NCI-H128 (cell line): Measurements from ENCODE around the gene SNX5.
"Not testable (repeated sequence)": the region's sequence is repeated elsewhere in the genome, so short reads cannot be mapped to it uniquely, and the experiment has no call there.

ENCODE experiments used
- DNase-seq: peaks from one replicate; lab custom pipeline; 2025; ENCODE audit not compliant: unreplicated experiment; lab: John Stamatoyannopoulos, UW

The SNX5 gene

DNA sequence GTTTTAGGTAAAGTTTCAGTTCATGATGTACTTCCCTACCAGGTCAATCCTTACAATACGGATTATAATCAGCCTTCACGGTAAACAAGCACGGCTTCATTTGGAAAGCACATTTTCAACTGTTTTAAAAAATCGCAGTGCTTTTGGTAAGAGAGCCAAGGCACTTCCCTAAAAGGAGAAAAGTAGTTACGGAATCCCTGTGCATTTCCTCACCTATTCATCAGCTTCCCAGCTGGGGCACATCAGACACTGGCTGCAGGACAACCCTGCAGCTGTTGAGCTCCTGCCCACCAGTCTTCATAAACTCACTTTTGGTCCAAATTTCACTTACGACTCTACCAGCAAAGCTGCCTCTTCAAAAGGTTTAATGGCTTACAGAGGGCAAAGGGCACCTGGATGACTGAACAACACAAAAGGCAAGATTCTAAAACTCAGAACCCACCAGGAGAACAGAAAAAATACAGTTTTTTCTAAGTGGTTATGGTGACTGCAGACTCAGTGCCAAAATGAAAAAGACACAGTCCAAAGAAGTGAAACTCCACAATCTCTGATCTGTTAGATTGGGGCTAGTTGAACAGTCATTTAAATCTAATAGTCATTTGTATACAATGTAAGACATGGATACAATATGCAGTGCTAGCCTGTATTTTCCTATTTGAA is 7.5 kb downstream of the SNX5 start:
- no peak for DNase-seq

DNA sequence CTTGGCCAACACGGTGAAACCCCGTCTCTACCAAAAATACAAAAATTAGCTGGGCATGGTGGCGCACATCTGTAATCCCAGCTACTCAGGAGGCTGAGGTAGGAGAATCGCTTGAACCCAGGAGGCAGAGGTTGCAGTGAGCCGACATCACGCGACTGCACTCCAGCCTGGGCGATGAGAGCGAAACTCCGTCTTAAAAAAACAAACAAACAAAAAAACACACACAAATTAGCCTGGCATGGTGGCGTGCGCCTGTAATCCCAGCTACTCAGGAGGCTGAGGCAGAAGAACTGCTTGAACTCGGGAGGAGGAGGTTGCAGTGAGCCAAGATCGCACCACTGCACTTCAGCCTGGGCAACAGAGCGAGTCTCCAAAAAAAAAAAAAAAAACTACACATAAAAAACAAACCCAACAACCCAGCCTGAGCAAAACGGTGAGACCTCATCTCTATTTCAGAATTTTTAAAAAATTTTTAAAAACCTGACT is 8.2 kb downstream of the SNX5 start:
- not testable (repeated sequence) for DNase-seq

DNA sequence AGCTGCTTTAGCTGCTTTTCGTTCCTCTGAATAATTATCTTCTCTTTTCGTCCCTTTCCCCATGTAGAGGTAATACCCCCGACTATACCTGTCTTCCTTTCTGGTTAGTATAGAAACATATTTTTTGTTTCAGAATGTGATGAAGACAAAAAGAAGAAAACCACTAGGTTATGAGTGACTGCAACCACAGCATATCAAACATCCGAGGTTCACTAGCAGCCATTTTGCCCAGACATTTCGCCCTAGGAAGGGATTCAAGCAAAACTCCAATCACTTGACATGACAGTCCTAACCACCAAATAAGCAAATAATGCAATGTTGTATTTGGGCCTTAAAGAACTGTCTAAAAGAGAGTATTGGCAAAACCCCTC is 9.4 kb downstream of the SNX5 start:
- no peak for DNase-seq

DNA sequence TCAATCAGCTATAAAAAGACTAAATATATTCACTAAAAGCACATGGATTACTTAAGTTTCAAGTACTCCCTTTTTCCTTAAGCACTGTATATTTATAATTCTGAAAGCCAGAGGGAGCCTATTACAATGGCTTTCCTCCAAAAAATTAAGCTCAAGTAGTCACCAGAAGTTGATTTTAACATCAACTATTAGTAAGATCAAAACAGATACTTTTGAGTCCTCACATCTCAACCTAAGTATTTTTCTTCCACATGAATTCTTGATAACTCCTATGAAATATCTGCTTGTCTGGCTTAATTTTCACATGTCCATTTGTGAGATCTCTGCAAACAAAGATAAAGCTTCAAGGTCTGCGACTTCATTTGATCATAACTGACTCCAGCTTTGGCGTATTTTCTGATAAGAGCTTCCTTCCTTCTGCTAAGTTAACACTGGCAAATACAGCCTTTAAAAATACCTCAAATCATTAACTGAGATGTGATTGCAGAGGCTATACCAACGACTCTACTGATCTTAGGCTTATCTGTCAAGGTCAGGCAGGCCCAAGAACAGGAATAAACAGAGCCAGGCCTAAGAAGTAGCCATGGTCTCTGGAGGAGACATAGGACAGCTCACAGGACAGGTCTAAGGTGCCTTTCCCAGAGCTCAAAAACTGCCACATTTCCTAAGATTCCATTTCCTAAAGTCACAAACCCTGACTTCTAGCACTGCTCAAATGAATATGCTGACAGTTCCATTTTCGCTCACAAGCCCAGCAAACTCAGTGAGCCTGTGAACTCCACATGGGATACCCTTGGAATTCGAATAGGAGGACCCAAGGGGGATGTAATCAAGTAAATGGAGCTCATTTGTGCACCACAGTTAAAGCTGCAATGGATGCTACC is 10.0 kb downstream of the SNX5 start:
- no peak for DNase-seq

DNA sequence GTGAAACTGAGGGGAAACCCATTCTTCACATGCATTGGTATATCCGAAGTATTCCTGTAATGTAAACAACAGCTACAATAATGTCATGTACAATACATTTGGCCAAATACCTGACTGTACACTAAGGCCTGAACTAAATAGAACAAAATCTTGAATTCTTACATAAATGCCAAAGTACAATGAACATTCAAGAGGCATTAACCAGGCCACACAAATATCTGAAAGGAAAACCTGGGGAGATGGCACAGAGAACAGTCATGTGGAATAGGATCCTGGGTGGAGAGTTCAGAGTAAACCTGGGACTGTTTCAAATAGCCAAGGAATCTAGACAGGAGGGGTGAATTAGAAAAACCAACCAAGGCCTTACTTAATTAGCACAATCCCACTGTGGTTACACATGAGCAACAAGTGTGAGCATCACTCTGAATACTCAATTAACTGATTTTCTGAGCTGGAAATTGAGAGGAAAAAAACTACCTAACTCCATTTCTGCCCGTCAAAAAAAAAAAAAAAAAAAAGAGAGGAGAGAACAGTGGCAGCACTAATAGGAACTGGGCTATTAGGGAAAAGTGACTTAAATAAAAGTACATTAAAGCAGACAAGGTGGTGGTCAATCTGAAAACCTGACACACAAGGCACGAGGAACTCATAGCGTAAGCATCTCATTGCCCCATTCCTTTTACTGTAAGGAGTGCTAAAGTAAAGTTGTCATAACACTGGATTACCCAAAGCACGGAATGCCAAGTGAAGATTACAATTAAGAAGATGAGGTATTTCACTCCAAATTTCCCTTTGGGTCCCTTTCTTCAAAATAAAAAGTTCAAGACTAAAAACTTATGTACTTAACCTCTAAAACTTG is 10.9 kb downstream of the SNX5 start:
- no peak for DNase-seq

DNA sequence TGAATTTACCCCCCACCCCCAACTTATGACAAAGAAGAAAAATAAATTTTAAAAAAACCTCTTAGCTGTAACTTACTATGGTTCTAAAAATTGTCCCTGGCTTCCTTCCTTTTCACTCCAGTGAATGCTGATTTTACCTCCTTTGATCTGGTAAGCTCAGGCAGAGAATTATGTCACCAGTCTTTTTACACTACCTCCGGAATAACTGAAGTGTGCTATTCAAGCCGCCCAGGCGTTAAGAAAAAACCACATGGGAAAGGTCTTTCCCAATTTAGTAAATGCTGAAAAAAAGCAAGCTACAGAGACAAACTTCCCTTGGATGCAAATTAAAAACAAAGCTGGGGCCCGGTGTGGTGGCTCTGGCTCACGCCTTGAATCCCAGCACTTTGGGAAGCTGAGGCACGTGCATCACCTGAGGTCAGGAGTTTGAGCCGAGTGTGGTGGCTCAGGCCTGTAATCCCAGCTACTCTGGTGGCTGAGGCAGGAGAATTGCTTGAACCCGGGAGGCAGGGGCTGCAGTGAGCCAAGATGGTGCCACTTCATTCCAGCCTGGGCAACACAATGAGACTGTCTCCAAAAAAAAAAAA is 12.4 kb downstream of the SNX5 start:
- no peak for DNase-seq

DNA sequence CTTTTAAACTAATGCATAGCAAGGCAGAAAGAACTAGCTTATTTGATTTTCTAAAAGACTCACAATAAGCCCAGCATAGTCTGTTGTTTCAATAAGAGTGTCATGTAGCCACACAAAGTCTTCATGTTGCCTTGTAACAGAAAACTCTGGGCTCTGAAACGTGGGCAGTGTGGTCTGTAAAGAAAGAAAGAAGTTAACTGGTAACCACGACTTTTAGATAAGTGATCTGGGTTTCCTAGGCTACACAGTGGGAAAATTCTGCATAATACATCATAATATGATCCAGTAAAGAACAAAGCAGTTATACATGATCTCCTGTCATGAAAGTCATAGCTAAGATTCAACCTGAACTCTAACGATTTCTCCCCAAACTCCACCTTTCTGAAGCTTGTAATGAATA is 13.3 kb downstream of the SNX5 start:
- no peak for DNase-seq

DNA sequence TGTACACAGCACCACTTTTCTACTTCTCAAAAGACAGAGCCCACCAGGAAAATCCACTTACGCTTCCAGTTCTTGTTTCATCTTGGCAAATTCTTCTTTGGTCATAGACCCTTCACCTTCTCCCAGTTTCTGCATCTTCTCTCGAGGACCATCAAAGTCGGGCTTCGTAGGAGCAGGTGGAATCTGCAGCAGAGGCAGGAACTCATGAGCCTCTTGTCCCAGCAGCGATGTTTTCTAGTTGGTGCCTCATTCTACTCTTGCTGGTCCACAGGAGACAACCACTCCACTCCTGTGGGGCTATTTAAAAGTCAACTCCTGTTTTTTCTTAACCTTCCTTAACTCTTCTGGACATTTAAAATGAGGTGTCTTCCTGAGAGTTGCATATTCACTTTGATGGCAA is 14.7 kb downstream of the SNX5 start:
- no peak for DNase-seq

DNA sequence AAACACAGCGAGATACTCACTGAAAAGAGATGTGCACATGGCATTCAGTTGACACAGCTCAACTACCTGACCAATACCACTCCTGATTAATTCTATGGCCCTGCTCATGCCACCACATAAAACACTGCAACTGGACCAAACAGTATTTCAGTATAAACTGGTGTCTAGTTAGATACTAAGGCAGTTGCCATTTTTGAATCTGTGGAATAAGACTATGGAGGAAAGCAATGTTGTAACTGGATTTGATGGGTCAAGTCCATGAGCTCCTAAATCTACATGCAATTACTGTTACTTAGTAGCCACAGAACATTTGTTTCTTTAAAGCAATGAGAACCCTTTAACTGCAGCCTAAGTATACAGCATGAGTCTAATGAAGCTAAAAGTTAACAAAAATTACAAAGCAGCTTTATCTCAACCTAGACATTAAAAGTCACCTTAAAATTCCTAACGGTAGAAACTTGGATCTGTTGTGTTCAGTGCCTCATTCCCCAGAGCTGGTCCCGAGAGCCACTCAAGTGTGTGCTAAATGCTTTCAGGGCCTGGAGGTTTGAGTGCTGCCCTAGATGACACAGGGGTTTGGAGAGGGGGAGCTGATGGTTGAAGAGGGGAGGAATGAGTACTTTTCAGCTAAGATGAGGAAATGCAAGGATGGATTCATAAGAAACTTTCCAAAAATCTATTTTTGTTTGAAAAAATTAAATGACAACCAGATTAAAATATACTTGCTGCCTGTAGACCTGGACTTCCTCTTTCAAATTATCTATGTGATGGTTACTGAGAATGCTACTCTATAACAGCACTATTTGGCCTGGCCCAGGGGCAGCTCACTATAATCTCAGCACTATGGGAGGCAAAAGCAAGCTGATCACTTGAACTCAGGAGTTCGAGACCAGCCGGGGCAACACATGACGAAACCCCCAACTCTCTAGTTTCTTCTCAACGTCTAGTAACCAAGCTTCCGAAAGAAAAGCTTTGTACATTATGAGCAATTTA is 15.6 kb downstream of the SNX5 start:
- no peak for DNase-seq

DNA sequence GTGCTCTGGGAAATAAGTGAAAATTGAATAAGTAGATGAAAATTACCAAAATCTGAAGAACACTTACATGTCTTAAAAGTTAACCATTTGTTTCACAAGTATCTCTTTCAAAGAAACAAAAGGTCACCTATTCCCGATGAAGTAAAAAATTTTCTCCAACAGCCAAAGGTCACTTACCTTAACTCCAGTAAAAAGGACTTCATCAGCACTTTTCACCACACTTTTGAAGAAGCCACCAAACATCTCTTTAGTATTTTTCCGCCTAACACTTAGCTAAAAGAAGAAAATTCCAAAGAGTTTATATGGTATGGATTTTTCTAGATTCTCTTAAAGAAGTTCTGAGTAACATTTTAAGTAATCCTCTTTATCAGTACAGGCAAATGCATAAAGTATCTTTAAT is 17.3 kb downstream of the SNX5 start:
- no peak for DNase-seq

DNA sequence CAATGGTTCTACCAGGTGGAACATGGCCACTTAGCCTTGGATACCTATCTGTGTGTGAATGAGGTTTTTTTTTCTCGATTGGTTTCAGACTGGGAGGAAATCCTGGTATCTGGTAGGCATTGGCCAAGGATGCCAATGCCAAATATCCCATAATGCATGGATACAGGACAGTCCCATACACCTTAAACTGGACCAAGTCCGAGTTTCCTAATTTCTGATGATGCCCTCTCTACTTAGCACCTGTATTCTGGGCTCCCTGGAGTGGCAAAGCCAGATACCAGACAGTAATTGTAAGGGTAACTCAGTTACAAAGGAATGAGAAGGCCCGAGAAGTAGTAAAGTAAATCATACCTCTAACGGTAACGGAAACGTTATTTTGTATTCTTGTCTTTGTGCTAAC is 17.9 kb downstream of the SNX5 start:
- DNase-seq: no peak

DNA sequence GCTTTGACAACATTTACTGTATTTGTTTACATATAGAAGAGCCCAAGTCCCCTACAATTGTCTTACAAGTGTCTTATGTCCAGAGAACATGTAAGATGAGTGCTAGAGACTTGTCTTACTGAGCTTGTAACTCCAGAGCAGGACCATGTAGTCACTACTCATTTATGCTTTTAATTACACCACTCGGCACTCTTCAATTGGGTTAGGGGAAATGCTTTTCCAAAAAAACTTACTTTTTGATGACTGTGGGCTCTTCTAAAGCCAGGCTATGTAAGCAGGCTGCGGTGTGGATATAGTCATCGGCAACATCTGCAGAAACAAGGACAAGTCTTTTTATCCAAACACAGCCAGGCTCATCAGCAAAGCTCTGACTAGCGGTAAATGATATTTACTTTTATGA is 18.7 kb downstream of the SNX5 start:
- DNase-seq: no peak

DNA sequence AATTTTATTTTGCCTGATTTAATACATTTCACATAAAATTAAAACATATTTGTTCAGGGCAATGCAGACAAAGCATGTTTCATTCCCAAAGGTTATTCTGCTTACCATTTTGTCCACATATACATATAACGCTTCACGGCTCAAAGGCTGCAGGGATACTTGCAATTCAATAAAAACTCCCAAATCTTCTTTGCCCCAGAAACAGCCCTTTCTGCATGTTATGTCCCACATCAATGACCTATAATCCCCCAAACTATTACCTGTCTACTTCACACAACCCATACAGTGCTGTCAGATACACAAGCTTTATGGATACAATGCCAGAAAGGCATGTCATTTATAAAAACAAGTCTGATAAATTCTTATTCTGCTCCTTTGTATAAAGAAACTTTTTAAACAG is 20.2 kb downstream of the SNX5 start:
- no peak for DNase-seq

DNA sequence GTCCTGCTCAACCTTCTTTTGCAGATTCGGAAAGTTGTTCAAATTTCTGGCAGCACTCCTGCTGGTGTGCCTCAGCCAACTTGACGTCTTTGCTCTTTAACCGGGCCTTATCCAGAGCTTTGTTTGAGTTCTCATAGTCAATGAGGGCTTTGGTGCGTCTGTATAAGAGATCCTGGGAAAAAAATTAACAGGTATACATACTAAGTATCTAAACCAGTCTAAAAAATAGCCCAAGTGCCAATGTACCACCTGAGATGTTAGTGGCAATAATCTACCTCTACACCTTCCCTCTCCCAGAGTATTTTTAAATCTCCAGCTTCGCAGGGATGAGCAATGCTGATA is 21.1 kb downstream of the SNX5 start:
- DNase-seq: no peak

DNA sequence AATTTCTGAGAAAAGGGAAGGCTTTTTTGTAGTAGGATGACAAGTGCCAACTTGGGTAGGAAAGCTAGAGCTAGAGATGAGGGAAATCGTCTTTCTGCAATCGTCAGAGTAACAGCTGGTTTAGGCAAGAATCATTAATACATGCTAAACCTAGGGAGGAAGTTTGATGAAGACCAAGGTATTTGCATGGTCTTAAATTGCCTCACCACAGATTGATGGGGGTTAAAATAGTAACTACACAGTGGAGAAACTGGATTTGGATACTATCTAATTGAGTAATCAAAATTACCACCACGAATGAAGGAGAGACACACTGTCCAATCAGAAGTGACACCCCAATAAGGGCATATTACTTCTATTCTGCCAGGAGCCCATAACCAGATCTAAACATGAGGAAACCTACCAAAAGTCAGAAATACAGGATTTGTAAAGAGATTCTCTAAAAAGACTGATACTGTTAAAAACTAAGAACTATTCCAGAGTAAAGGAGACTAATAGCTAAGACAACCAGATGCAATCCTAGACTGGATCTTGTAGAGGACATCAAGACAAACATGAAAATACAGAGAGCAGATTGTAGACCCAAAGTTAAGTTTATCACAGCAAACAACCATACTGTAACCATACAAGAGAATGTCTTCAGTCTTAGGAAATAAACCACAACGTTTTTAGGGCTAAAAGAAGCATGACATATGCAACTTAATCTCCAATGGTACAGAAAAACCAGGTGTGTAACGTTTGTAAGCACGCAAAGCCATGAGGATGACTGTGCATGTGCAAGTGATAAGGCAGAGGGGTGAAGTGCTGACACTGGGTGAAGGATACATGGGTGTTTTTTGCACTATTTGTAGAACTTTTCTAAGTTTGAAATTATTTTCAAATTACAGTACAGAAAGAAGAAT is 21.8 kb downstream of the SNX5 start:
- DNase-seq: no peak

DNA sequence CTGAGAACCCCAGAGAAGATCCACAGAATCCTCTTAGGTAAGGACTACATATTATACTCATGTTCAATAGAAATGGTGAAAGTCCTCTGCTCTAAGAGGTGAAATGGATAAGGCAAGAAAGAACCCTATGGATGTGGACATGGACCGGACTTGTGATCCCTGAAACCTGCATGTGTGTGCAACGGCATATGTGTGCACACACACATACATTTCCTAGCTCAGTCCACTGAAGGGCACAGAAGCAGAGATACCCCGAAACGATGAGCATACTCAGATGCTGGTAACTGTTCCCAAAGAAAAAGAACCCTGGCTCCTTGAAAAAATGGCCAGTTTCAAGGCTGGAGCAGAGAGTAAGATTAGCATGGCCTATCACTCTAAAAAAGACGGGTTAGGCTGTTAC is 22.6 kb downstream of the SNX5 start:
- DNase-seq: no peak

DNA sequence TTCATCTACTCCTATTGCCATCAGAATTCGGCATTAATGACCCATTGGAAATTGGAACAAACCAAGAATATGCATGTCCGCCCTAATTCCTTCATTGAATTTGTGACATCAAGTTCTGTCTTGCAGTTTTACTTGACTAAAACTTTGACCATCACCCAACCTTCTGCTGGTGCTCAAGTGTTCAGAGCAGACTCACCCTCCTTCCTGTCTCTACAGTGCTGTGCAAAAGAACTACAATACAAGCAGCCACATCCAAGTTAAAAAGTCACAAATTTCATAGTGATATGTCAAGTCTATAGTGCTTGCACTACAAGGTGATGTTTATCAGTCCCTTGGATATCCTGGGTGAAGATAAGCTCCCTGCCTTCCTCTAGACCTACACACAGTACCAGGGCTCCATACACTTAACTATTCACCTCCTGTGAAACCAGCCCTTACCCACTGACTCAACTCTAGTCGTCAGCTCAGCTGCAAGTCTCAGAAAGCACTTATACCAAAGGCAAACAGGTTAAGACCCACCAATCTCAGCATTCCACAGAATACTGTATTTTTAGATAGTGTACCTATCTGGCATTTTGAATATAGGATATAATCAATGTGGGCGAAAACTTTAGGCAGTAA is 23.6 kb downstream of the SNX5 start:
- DNase-seq: no peak

DNA sequence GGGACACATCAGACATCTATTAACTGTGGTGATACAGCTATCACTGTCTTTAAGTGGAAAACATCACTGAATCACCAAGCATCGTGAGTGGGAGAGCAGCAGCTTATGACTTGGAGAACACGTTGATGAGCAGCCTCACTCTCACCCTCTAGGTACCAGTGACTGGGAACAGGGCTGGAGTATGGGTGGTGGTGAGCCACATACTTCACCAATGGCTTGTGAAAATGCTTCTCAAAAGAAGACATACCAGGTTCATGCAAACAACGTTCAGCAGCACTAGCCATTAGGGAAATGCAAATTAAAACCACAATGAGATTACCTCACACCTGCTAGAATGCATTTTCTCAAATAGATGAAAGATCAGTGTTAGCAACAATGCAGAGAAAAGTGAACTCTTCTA is 25.3 kb downstream of the SNX5 start:
- DNase-seq: no peak

DNA sequence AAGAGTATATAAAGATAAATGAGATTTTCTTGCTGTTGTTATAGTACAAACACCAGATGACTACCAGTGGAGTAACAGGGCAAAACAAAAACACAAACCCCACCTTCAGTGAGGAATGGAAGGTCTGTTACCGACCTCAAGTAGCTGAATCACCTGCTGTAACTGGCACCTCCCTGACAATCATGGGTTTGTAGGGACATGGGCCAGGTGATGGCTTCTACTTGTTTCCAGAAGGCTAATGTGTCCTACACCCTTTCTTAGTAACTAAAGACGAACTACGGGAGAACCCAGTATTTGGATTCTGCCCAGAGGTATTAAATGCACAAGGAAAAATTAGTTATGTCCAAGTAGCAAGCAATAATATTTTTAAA is 26.8 kb downstream of the SNX5 start:
- no peak for DNase-seq
